GM12891 (cell line): Measurements from ENCODE around the gene VAX1.

Source experiments
- POLR2A ChIP-seq: IDR thresholded peaks from 2 replicates; pipeline ENCODE4 v1.6.1; 2011; ENCODE audit warnings: low read depth, low read length, control low read depth
- POLR2AphosphoS5 ChIP-seq: IDR thresholded peaks from 2 replicates; pipeline ENCODE4 v1.6.1; 2011; ENCODE audit warnings: low read depth, low read length, control low read depth
- POU2F2 ChIP-seq: IDR thresholded peaks from 2 replicates; pipeline ENCODE4 v1.6.1; 2011; ENCODE audit warnings: low read depth, mild to moderate bottlenecking, control low read depth, low read length, moderate library complexity
- SPI1 ChIP-seq: IDR thresholded peaks from 2 replicates; pipeline ENCODE4 v1.6.1; 2011; ENCODE audit warnings: low read depth, low read length, control low read depth
- TAF1 ChIP-seq: IDR thresholded peaks from 2 replicates; pipeline ENCODE4 v1.6.1; 2011; ENCODE audit warnings: low read depth, low read length, control low read depth

DNA sequence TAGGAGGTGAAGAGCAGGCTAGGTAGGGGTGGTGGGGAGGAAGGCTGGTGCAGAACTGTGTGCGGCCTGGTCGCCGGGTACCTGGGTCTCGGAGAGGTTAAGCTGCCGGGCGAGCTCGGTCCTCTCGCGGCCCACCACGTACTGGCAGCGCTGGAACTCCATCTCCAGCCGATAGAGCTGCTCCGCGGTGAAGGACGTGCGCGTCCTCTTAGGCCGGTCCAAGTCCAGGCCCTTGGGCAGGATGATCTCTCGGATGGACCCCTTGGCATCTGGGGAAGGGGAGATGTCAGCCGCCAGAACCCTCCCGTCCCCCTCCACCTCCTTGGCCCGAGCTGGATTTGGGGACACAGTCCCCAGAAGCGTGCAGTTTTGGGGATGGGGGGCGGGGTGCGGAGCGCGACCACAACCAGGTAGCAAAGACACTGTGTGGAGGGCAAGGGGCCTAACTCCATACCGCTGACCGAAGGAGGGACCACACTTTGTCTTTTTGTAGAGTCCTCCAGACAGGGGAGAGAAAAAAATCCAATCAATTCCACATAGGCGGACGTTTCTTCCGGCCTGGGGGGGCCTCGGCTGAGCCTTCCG is 1.6 kb downstream of the VAX1 start:
- no peak for TF ChIP-seq TAF1
- TF ChIP-seq POLR2A, result no peak
- no peak for TF ChIP-seq SPI1
- no peak for TF ChIP-seq POLR2AphosphoS5
- TF ChIP-seq POU2F2, result no peak
